ENCODE measurements around the gene ZNF837. TPM values are rescaled to one million over a fixed set of nuclear protein-coding genes. Genes with fewer than 3 reads are reported as not detected.

ZNF837 gene
- total RNA-seq, 1 donor from 2014 or later = 1.5 TPM

DNA sequence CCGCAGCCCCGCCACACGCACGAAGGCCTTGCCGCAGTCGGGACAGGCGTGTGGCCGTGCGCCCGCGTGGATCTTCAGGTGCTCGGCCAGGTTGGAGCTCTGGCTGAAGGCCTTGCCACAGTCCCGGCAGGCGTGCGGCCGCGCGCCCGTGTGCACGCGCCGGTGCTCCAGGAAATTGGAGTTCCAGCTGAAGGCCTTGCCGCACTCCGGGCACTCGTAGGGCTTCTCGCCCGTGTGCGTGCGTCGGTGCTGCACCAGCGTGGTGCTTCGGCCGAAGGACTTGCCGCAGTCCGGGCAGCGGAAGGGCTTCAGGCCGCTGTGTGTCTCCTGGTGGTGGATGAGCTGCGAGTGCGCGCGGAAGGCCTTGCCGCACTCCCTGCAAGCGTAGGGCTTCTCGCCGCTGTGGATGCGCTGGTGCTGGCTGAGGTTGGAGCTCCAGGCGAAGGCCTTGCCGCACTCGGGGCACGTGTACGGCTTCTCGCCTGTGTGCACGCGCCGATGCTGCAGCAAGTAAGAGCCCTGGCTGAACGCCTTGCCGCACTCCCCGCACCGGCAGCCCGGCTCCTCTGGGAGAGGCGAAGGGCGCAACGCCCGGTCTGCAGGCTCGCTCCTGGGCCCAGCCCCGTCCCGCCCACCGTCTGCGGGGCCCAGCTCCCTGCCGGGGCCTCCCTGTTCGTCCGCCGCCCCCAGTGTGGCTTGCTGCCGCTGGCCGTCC is 23.9 kb downstream of the ZNF837 start:
- H3K27me3 Mint-ChIP-seq (ENCODE audit: low read depth) = no peaks in the 10 kb centered on the region
- no peak overlapping the region for H3K27ac Mint-ChIP-seq

DNA sequence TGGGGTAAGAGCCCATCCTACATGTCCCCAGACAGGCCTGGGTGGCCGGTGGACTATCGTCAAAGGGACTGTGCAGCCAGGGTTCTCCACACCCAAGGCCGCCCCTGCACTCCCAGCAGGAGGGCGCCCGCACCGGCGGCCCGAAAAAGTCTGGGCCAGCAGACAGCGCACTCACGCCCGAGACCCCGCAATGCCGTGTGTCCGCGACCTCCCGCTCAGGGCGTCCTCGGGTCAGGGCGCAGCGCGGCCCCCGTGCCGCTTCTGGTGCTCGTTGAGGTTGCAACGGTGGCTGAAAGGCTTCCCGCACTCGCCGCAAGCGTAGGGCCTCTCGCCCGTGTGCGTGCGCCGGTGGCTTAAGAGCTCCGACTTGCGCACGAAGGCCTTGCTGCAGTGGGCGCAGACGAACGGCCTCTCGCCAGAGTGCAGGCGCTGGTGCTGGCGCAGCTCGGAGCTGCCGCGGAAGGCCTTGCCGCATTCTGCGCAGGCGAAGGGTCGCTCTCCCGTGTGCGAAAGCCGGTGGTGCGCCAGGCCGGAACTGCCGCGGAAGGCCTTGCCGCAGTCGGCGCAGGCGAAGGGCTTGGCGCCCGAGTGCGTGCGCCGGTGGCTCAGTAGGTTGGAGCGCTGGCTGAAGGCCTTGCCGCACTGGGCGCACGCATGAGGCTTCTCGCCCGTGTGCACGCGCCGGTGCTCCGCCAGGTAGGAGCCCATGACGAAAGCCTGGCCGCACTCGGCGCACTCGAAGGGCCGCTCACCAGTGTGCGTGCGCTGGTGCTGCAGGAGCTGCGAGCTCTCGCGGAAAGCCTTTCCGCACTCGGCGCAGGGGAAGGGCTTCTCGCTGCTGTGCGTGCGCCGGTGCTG is 24.7 kb downstream of the ZNF837 start:
- Mint-ChIP-seq H3K9me3 (no peaks in the 10 kb centered on the region), H3K4me3 (ENCODE audit: low read depth) (peak overlapping the region; percentile 21), H3K27ac (no peak overlapping the region), H3K36me3 (ENCODE audit: low read depth) (peaks cover 7% of the 10 kb centered on the region), H3K27me3 (ENCODE audit: low read depth) (no peaks in the 10 kb centered on the region), H3K4me1 (ENCODE audit: low read depth) (no peaks in the 10 kb centered on the region)
- peak; percentile 50 for DNase-seq (ENCODE audit: low spot score)
- intact Hi-C loops (cut with micrococcal nuclease) = no loop called here

More for the DNA sequence above, 23.9 kb downstream of the ZNF837 start:
- no peaks in the 10 kb centered on the region for H3K9me3 Mint-ChIP-seq
- intact Hi-C loops (cut with micrococcal nuclease) = no loop called here
- H3K4me3 Mint-ChIP-seq (ENCODE audit: low read depth) = peak overlapping the region; percentile 21
- H3K36me3 Mint-ChIP-seq (ENCODE audit: low read depth) = peaks cover 5% of the 10 kb centered on the region
- no peak for DNase-seq (ENCODE audit: low spot score)
- H3K4me1 Mint-ChIP-seq (ENCODE audit: low read depth) = peaks cover 2% of the 10 kb centered on the region

DNA sequence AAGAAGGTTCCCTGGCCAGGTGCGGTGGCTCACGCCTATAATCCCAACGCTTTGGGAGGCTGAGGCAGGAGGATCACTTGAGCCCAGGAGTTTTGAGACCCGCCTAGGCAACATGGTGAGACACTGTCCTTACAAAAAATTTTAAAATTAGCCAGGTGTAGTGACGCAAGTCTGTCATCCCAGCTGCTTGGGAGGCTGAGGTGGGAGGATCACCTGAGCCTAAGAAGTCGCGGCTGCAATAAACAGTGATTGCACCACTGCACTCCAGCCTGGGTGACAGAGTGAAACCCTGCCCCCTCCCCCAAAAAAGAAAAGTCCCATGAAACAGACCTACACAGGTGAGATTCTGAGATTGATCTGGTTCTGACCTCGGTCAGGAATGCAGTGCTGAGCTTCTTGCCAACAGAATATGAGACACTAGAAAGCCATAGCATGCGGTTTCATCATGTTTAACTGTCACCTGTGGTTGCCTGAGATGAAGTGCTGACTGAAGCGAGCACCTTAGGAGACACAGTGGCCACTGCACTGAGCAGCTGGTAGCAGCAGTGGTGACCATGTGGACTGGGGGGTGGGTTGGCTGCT is 25.5 kb downstream of the ZNF837 start:
- intact Hi-C loops (cut with micrococcal nuclease) = no loop called here
- Mint-ChIP-seq H3K4me1 (ENCODE audit: low read depth) (no peaks in the 10 kb centered on the region), H3K9me3 (no peaks in the 10 kb centered on the region), H3K27ac (no peak overlapping the region), H3K27me3 (ENCODE audit: low read depth) (no peaks in the 10 kb centered on the region), H3K4me3 (ENCODE audit: low read depth) (peak overlapping the region; percentile 13), H3K36me3 (ENCODE audit: low read depth) (peaks cover 10% of the 10 kb centered on the region)
- DNase-seq (ENCODE audit: low spot score) = no peak

DNA sequence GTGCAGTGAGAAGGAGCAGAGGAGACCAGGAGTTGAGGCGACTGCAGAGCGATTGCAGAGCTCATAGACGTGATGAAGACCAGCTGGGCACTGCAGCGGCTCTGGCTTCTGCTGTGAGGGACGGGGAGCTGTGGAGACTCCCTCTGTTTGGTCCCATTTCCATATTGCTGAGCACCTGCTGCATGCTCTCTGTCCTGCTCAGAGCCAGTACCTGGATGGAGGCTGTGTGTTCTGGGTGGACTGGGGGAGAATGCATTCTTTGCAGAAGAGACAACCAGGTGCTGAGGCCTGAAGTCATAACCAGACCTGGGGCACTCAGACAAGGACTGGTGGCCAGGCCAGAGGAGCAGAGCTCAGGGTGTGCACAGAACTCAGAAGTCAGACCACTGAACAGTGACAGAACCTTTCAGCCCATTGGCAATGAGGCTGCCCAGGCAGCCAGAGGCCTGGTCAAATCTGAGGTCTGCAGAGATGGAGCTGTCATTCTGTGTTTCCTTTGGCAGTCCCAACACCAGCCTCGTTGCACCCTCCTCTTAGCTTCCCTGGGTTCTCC is 26.3 kb downstream of the ZNF837 start:
- no peak overlapping the region for H3K27ac Mint-ChIP-seq
- intact Hi-C loops (cut with micrococcal nuclease) = no loop called here
- H3K27me3 Mint-ChIP-seq (ENCODE audit: low read depth) = no peaks in the 10 kb centered on the region
- H3K9me3 Mint-ChIP-seq = no peaks in the 10 kb centered on the region
- DNase-seq (ENCODE audit: low spot score) = no peak
- H3K4me3 Mint-ChIP-seq (ENCODE audit: low read depth) = no peak overlapping the region
- peaks cover 13% of the 10 kb centered on the region for H3K36me3 Mint-ChIP-seq (ENCODE audit: low read depth)
- H3K4me1 Mint-ChIP-seq (ENCODE audit: low read depth) = peaks cover 2% of the 10 kb centered on the region

DNA sequence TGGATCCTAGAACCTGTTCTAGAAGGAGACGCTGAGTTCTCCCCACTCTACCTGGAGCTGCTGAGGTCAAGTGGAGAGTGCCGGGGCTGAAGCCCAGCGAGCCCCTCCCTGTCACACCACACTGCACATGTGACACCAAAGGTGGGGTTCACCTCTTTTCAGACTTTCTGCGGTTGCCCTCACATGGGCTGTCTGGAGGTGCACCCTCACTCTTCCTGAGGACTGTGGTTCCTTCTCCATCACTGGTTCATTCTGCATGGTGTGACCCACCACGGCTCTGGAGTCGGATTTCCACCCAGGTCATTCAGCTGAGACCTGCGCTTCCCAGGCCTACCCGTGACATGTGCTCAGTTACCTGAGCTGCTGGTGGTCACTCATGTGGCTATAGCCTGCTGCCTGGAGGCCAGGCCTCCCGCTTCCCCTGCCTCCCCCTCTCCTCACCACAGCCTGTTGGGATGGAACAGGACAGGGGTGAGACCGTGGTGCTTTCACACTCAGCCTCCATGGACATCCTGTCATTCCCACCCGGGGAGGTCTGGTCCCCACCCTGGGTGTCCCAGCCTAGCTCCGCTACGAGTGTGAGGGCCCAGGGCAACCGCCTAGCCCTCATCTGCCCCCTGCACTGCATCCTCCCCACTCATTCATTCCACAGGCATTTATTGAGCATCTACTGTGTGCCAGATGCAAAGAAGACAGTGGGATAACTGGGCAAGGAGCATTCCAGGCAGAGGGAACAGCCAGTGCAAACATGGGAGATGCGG is 26.9 kb downstream of the ZNF837 start:
- no peak for DNase-seq (ENCODE audit: low spot score)
- intact Hi-C loops (cut with micrococcal nuclease) = no loop called here
- H3K4me3 Mint-ChIP-seq (ENCODE audit: low read depth) = no peak overlapping the region
- H3K27ac Mint-ChIP-seq = no peak overlapping the region
- H3K4me1 Mint-ChIP-seq (ENCODE audit: low read depth) = peaks cover 5% of the 10 kb centered on the region
- H3K9me3 Mint-ChIP-seq = no peaks in the 10 kb centered on the region
- H3K36me3 Mint-ChIP-seq (ENCODE audit: low read depth) = peaks cover 15% of the 10 kb centered on the region
- no peaks in the 10 kb centered on the region for H3K27me3 Mint-ChIP-seq (ENCODE audit: low read depth)

DNA sequence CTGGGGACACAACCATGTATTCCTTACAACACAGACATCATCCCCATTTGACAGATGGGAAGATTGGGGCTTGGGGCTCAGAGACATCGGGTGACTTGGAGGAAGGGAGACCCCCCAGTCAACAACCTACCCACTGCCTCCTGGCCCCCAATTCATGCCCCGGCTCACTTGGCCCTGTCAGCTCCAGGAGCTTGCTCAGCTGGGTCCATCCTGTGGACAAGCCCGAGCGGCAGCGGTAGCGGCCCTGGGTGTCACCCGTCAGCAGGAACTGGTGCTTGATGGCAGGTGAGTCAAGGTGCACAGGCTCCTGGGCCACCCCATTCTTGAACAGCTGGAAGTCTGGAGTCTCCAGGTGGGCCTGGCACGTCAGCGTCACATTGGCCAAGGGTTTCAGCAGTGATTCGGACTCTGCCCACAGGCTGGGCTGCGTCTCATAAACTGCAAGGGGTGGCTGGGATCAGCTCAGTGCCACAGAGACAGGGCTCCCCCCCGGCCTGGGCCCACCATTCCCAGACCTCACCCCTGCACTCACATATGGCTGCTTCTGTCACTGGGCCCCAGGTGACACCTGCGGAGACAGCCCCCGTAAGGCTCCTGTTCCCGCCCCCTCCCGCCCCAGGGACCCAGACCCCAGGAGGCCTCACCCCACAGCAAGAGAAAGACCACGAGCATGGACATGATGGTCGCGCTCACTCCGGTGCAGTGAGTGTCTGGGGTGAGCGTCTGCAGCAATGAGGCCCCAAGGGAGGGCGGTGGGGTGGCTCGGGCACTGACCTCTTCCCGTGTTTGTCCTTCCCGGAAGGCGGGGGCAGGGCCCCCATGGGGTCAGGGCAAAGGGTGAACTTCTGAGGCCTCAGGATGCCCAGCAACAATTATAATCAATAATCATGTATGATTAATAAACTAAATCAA is 27.8 kb downstream of the ZNF837 start, which contains the start of gene A1BG:
Gene A1BG, minus strand, starts transcription at position 733 of the 912 bp plus-strand sequence. Its CDS starts 55 bp downstream, at position 678.
- H3K27me3 Mint-ChIP-seq (ENCODE audit: low read depth) = no peaks in the 10 kb centered on the region
- peaks cover 19% of the 10 kb centered on the region for H3K36me3 Mint-ChIP-seq (ENCODE audit: low read depth)
- no peak for DNase-seq (ENCODE audit: low spot score)
- peaks cover 8% of the 10 kb centered on the region for H3K4me1 Mint-ChIP-seq (ENCODE audit: low read depth)
- intact Hi-C loops (cut with micrococcal nuclease) = no loop called here
- H3K4me3 Mint-ChIP-seq (ENCODE audit: low read depth) = no peak within 1 kb of the TSS
- no peaks in the 10 kb centered on the region for H3K9me3 Mint-ChIP-seq
- no peak within 1 kb of the TSS for H3K27ac Mint-ChIP-seq

DNA sequence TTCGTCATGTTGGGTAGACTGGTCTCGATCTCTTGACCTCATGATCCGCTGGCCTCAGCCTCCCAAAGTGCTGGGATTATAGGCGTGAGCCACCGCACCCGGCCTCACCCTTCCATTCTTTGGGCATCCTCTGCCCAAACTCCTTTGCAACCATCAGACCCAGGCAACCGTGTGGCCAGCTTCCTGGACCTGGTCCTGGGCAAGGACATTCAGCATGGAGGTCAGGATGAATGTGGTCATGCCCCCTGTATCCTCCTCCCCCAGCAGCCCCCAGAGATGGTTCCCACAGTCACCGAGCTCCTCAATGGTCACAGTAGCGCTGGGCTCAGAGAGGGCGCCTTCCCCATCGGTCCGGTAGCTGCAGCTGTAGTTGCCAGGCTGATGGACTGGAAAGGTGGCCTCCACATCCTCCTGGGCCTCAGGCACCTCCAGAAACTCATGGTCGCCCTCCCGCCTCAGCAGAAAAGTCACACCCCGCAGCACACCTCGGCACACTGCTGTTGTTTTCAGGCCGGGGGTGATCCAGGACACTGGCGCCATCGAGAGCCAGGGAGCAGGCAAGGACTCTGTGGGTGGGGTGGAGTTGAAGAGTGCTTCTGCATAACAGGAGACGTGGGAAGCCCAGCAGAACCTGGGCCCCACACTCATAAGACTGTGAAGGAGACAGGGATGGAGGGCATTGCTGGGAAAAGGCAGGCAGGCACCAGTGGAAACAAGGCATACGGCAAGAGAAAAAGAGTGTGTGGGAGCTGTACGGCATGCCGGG is 28.7 kb downstream of the ZNF837 start:
- no peak for DNase-seq (ENCODE audit: low spot score)

DNA sequence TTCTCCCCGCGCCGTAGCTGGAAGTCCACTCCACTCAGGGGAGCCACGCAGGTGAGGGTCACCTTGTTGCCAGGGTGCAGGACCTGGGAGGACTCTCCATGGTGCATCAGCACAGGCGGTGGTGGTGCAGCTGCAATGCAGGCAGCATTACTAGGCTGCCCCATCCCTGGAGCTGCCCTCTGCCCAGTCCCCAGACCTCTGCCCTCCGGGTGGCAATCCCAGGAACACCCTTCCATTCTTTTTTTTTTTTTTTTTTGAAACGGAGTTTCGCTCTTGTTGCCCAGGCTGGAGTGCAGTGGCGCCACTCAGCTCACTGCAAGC is 29.3 kb downstream of the ZNF837 start:
- H3K36me3 Mint-ChIP-seq (ENCODE audit: low read depth) = peaks cover 19% of the 10 kb centered on the region
- no peak overlapping the region for H3K27ac Mint-ChIP-seq
- no peaks in the 10 kb centered on the region for H3K9me3 Mint-ChIP-seq
- DNase-seq (ENCODE audit: low spot score) = no peak
- H3K4me3 Mint-ChIP-seq (ENCODE audit: low read depth) = no peak overlapping the region
- intact Hi-C loops (cut with micrococcal nuclease) = no loop called here
- H3K27me3 Mint-ChIP-seq (ENCODE audit: low read depth) = no peaks in the 10 kb centered on the region
- H3K4me1 Mint-ChIP-seq (ENCODE audit: low read depth) = peaks cover 11% of the 10 kb centered on the region

More for the DNA sequence above, 28.7 kb downstream of the ZNF837 start:
- intact Hi-C loops (cut with micrococcal nuclease) = no loop called here
- no peak overlapping the region for H3K4me3 Mint-ChIP-seq (ENCODE audit: low read depth)
- H3K36me3 Mint-ChIP-seq (ENCODE audit: low read depth) = peaks cover 19% of the 10 kb centered on the region
- H3K27ac Mint-ChIP-seq = no peak overlapping the region
- no peaks in the 10 kb centered on the region for H3K9me3 Mint-ChIP-seq
- H3K27me3 Mint-ChIP-seq (ENCODE audit: low read depth) = no peaks in the 10 kb centered on the region
- H3K4me1 Mint-ChIP-seq (ENCODE audit: low read depth) = peaks cover 8% of the 10 kb centered on the region

DNA sequence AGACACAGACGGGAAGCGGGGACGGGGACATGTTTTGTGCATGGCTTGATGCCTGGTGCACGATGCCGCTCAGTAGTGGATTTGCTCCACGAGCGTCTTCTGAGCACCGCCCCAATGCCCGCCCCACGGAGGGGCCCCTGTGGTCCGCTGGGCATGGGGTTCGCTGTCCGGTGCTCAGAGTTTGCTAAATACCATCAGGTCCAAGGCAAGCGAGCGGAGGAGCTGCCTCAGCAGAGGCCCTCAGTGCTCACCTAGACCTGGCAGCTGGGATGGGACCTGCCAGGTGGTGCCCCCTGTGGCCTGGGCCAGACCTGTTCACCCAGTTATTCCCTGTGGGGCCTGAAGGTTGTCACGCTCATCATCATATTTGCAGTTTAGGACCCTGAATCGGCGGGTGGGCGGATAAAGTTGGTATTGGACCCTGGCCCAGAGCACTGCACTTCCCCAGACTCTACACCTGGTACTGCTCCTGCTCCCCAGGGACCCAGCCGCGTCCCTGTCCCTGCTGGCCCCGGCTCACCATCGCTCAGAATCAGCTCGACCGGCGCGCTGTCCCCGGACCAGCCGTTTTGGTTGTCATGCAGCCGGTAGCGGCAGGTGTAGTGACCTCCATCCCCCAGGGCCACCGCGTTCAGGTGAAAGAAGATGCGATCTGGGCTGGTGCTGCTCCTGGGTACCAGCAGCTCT is 29.8 kb downstream of the ZNF837 start:
- DNase-seq (ENCODE audit: low spot score) = no peak
- H3K4me3 Mint-ChIP-seq (ENCODE audit: low read depth) = peak overlapping the region; percentile 21
- intact Hi-C loops (cut with micrococcal nuclease) = no loop called here
- no peaks in the 10 kb centered on the region for H3K27me3 Mint-ChIP-seq (ENCODE audit: low read depth)
- peaks cover 11% of the 10 kb centered on the region for H3K4me1 Mint-ChIP-seq (ENCODE audit: low read depth)
- peaks cover 19% of the 10 kb centered on the region for H3K36me3 Mint-ChIP-seq (ENCODE audit: low read depth)
- H3K27ac Mint-ChIP-seq = no peak overlapping the region
- H3K9me3 Mint-ChIP-seq = no peaks in the 10 kb centered on the region

DNA sequence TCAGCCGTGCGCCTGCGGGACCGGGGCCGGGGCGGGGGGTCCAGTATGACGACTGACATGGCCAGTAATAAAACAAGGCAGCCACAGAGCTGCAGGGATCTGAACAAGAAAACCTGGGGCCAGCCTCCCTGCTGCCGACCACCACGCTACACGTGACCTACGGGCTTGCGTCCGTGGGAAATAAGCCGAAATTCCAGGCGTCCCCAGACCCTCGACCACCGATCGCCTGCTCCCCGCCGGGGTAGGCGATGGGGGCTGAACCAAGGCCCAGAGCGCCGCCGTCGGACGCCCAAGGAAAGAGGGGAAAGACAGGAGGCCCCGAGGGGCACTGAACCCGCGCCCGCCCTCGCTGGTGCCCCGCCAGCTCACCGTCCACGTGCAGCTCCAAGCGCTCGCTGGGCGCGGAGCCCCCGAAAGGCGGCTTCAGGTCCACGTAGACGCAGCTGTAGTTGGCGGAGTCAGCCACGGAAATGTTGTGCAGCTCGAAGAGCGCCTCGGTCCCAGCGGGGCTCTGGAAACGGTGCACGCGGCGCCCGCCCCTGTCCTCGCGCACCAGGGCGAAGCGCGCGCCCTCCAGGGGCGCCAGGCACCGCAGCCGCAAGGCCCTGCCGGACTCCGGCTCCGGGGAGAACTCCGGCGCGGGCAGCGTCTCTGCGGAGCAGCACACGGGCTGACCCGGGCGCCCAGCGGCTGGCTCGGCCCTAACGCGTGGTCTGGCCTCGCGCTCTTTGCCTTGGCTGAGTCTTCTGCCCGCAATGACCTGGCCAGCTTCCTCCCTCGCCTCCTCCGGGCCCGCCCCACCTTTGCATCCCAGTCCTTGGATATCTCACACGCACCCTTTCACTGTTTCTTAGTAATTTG is 30.6 kb downstream of the ZNF837 start:
- peaks cover 15% of the 10 kb centered on the region for H3K4me1 Mint-ChIP-seq (ENCODE audit: low read depth)
- H3K4me3 Mint-ChIP-seq (ENCODE audit: low read depth) = peak overlapping the region; percentile 21
- H3K9me3 Mint-ChIP-seq = no peaks in the 10 kb centered on the region
- intact Hi-C loops (cut with micrococcal nuclease) = no loop called here
- DNase-seq (ENCODE audit: low spot score) = no peak
- no peaks in the 10 kb centered on the region for H3K27me3 Mint-ChIP-seq (ENCODE audit: low read depth)
- H3K36me3 Mint-ChIP-seq (ENCODE audit: low read depth) = peaks cover 24% of the 10 kb centered on the region
- H3K27ac Mint-ChIP-seq = no peak overlapping the region
